ENCODE measurements around the gene SHMT2. TPM values are rescaled to one million over a fixed set of nuclear protein-coding genes. Genes with fewer than 3 reads are reported as not detected.

Gene SHMT2
- total RNA-seq, 1 donor from 2014 or later = 91.3 TPM

- peaks cover 17 to 37% (median 24%) of the 10 kb centered on the region in 3 donors for H3K4me1 ChIP-seq (ENCODE audit: control insufficient read depth in 3 of 3, insufficient read depth in 3 of 3, low read length in 3 of 3)
- no peak overlapping the region for H3K4me3 ChIP-seq (ENCODE audit: low read length in 3 of 3)
- peak overlapping the region in 1 of 3 donors; percentile 25 for H3K9ac ChIP-seq (ENCODE audit: low read depth in 1 of 3, low read length in 3 of 3)
- no peaks in the 10 kb centered on the region for H3K9me3 ChIP-seq (ENCODE audit: control insufficient read depth in 3 of 3, low read length in 3 of 3)
- no peak overlapping the region for H3K27ac ChIP-seq (ENCODE audit: low read depth, low read length)
- peaks cover 29 to 33% (median 30%) of the 10 kb centered on the region in 3 donors for H3K36me3 ChIP-seq (ENCODE audit: control insufficient read depth in 3 of 3, insufficient read depth in 3 of 3, low read length in 3 of 3)
- peaks cover 7 to 11% (median 10%) of the 10 kb centered on the region in 3 donors for H3K27me3 ChIP-seq (ENCODE audit: control insufficient read depth in 3 of 3, insufficient read depth in 3 of 3, low read length in 3 of 3)
These were observed 1.9 kb downstream of the SHMT2 start for GRCh38 chr12:57231276-57232021.

GRCh38 chr12:57232156-57232756, 2.7 kb downstream of the SHMT2 start:
- H3K36me3 ChIP-seq (ENCODE audit: control insufficient read depth in 3 of 3, insufficient read depth in 3 of 3, low read length in 3 of 3) = peaks cover 29 to 33% (median 30%) of the 10 kb centered on the region in 3 donors
- H3K4me3 ChIP-seq (ENCODE audit: low read length in 3 of 3) = no peak overlapping the region
- H3K4me1 ChIP-seq (ENCODE audit: control insufficient read depth in 3 of 3, insufficient read depth in 3 of 3, low read length in 3 of 3) = peaks cover 18 to 38% (median 25%) of the 10 kb centered on the region in 3 donors
- H3K9me3 ChIP-seq (ENCODE audit: control insufficient read depth in 3 of 3, low read length in 3 of 3) = no peaks in the 10 kb centered on the region
- H3K27ac ChIP-seq (ENCODE audit: low read depth, low read length) = no peak overlapping the region
- peaks cover 8 to 16% (median 10%) of the 10 kb centered on the region in 3 donors for H3K27me3 ChIP-seq (ENCODE audit: control insufficient read depth in 3 of 3, insufficient read depth in 3 of 3, low read length in 3 of 3)
- H3K9ac ChIP-seq (ENCODE audit: low read depth in 1 of 3, low read length in 3 of 3) = no peak overlapping the region

GRCh38 chr12:57233357-57234232, 4.1 kb downstream of the SHMT2 start:
- Histone ChIP-seq H3K9me3 (ENCODE audit: control insufficient read depth in 3 of 3, low read length in 3 of 3) (no peaks in the 10 kb centered on the region), H3K4me1 (ENCODE audit: control insufficient read depth in 3 of 3, insufficient read depth in 3 of 3, low read length in 3 of 3) (peaks cover 28 to 50% (median 31%) of the 10 kb centered on the region in 3 donors), H3K9ac (ENCODE audit: low read depth in 1 of 3, low read length in 3 of 3) (no peak overlapping the region), H3K36me3 (ENCODE audit: control insufficient read depth in 3 of 3, insufficient read depth in 3 of 3, low read length in 3 of 3) (peaks cover 29 to 33% (median 30%) of the 10 kb centered on the region in 3 donors), H3K27me3 (ENCODE audit: control insufficient read depth in 3 of 3, insufficient read depth in 3 of 3, low read length in 3 of 3) (peaks cover 13 to 28% (median 21%) of the 10 kb centered on the region in 3 donors), H3K27ac (ENCODE audit: low read depth, low read length) (peak overlapping the region; percentile 12), H3K4me3 (ENCODE audit: low read length in 3 of 3) (no peak overlapping the region)

- Histone ChIP-seq H3K27me3 (ENCODE audit: control insufficient read depth in 3 of 3, insufficient read depth in 3 of 3, low read length in 3 of 3) (peaks cover 13 to 32% (median 23%) of the 10 kb centered on the region in 3 donors), H3K4me1 (ENCODE audit: control insufficient read depth in 3 of 3, insufficient read depth in 3 of 3, low read length in 3 of 3) (peaks cover 28 to 52% (median 34%) of the 10 kb centered on the region in 3 donors), H3K9me3 (ENCODE audit: control insufficient read depth in 3 of 3, low read length in 3 of 3) (no peaks in the 10 kb centered on the region), H3K36me3 (ENCODE audit: control insufficient read depth in 3 of 3, insufficient read depth in 3 of 3, low read length in 3 of 3) (peaks cover 29 to 33% (median 30%) of the 10 kb centered on the region in 3 donors), H3K9ac (ENCODE audit: low read depth in 1 of 3, low read length in 3 of 3) (peak overlapping the region in 1 of 3 donors; percentile 40), H3K4me3 (ENCODE audit: low read length in 3 of 3) (no peak overlapping the region), H3K27ac (ENCODE audit: low read depth, low read length) (peak overlapping the region; percentile 54)
These were observed 4.7 kb downstream of the SHMT2 start for GRCh38 chr12:57234233-57234570.

GRCh38 chr12:57234571-57235016, 5.1 kb downstream of the SHMT2 start:
- peaks cover 29 to 33% (median 30%) of the 10 kb centered on the region in 3 donors for H3K36me3 ChIP-seq (ENCODE audit: control insufficient read depth in 3 of 3, insufficient read depth in 3 of 3, low read length in 3 of 3)
- no peak overlapping the region for H3K4me3 ChIP-seq (ENCODE audit: low read length in 3 of 3)
- H3K27me3 ChIP-seq (ENCODE audit: control insufficient read depth in 3 of 3, insufficient read depth in 3 of 3, low read length in 3 of 3) = peaks cover 13 to 32% (median 23%) of the 10 kb centered on the region in 3 donors
- H3K27ac ChIP-seq (ENCODE audit: low read depth, low read length) = peak overlapping the region; percentile 54
- H3K9ac ChIP-seq (ENCODE audit: low read depth in 1 of 3, low read length in 3 of 3) = peak overlapping the region in 1 of 3 donors; percentile 40
- no peaks in the 10 kb centered on the region for H3K9me3 ChIP-seq (ENCODE audit: control insufficient read depth in 3 of 3, low read length in 3 of 3)
- peaks cover 28 to 56% (median 36%) of the 10 kb centered on the region in 3 donors for H3K4me1 ChIP-seq (ENCODE audit: control insufficient read depth in 3 of 3, insufficient read depth in 3 of 3, low read length in 3 of 3)

GRCh38 chr12:57235017-57235727, 5.7 kb downstream of the SHMT2 start:
- Histone ChIP-seq H3K9me3 (ENCODE audit: control insufficient read depth in 3 of 3, low read length in 3 of 3) (no peaks in the 10 kb centered on the region), H3K9ac (ENCODE audit: low read depth in 1 of 3, low read length in 3 of 3) (peak overlapping the region in 1 of 3 donors; percentile 62), H3K27me3 (ENCODE audit: control insufficient read depth in 3 of 3, insufficient read depth in 3 of 3, low read length in 3 of 3) (peaks cover 13 to 32% (median 23%) of the 10 kb centered on the region in 3 donors), H3K4me3 (ENCODE audit: low read length in 3 of 3) (peak overlapping the region in 1 of 3 donors; percentile 45), H3K27ac (ENCODE audit: low read depth, low read length) (peak overlapping the region; percentile 54), H3K4me1 (ENCODE audit: control insufficient read depth in 3 of 3, insufficient read depth in 3 of 3, low read length in 3 of 3) (peaks cover 28 to 56% (median 35%) of the 10 kb centered on the region in 3 donors), H3K36me3 (ENCODE audit: control insufficient read depth in 3 of 3, insufficient read depth in 3 of 3, low read length in 3 of 3) (peaks cover 29 to 33% (median 30%) of the 10 kb centered on the region in 3 donors)

GRCh38 chr12:57235728-57236131, 6.2 kb downstream of the SHMT2 start:
- Histone ChIP-seq H3K36me3 (ENCODE audit: control insufficient read depth in 3 of 3, insufficient read depth in 3 of 3, low read length in 3 of 3) (peaks cover 29 to 31% (median 30%) of the 10 kb centered on the region in 3 donors), H3K4me1 (ENCODE audit: control insufficient read depth in 3 of 3, insufficient read depth in 3 of 3, low read length in 3 of 3) (peaks cover 28 to 56% (median 35%) of the 10 kb centered on the region in 3 donors), H3K27ac (ENCODE audit: low read depth, low read length) (peak overlapping the region; percentile 32), H3K27me3 (ENCODE audit: control insufficient read depth in 3 of 3, insufficient read depth in 3 of 3, low read length in 3 of 3) (peaks cover 15 to 34% (median 25%) of the 10 kb centered on the region in 3 donors), H3K9ac (ENCODE audit: low read depth in 1 of 3, low read length in 3 of 3) (peak overlapping the region in 1 of 3 donors; percentile 62), H3K9me3 (ENCODE audit: control insufficient read depth in 3 of 3, low read length in 3 of 3) (no peaks in the 10 kb centered on the region), H3K4me3 (ENCODE audit: low read length in 3 of 3) (peak overlapping the region in 1 of 3 donors; percentile 45)

- peaks cover 21 to 40% (median 29%) of the 10 kb centered on the region in 3 donors for H3K27me3 ChIP-seq (ENCODE audit: control insufficient read depth in 3 of 3, insufficient read depth in 3 of 3, low read length in 3 of 3)
- peak overlapping the region; percentile 10 to 49 (median 48) for H3K4me3 ChIP-seq (ENCODE audit: low read length in 3 of 3)
- peaks cover 29 to 31% (median 30%) of the 10 kb centered on the region in 3 donors for H3K36me3 ChIP-seq (ENCODE audit: control insufficient read depth in 3 of 3, insufficient read depth in 3 of 3, low read length in 3 of 3)
- peaks cover 30 to 56% (median 39%) of the 10 kb centered on the region in 3 donors for H3K4me1 ChIP-seq (ENCODE audit: control insufficient read depth in 3 of 3, insufficient read depth in 3 of 3, low read length in 3 of 3)
- peak overlapping the region; percentile 51 for H3K27ac ChIP-seq (ENCODE audit: low read depth, low read length)
- H3K9me3 ChIP-seq (ENCODE audit: control insufficient read depth in 3 of 3, low read length in 3 of 3) = no peaks in the 10 kb centered on the region
- peak overlapping the region in 1 of 3 donors; percentile 62 for H3K9ac ChIP-seq (ENCODE audit: low read depth in 1 of 3, low read length in 3 of 3)
These were observed 6.9 kb downstream of the SHMT2 start for GRCh38 chr12:57236201-57236924.
